Left lung (tissue), 10 donors: ENCODE data around the gene ADCY2. TPM values are rescaled to one million over a fixed set of nuclear protein-coding genes. Genes with fewer than 3 reads are reported as not detected.

Source experiments
- ATAC-seq: fragments of 200-7000 bp; cut with Tn5 transposase; one replicate; pipeline ENCODE4 v1.9.1; 2020; ENCODE audit warnings: moderate library complexity
- DNase-seq, 4 donors: peaks; one replicate each; pipeline ENCODE4 v3.0.0-alpha.2; 2013 to 2020
- H3K27ac ChIP-seq, 2 donors: fragments of 200-600 bp; sonication (generic) in 1 of 2; one replicate each; pipeline versions ENCODE4 v1.5.0 to v1.8.0; 2020 to 2021
- H3K27me3 ChIP-seq, 2 donors: fragments of 200-600 bp; sonication (generic) in 1 of 2; one replicate each; pipeline versions ENCODE4 v1.5.0 to v1.8.0; 2020 to 2021
- H3K36me3 ChIP-seq, 2 donors: fragments of 200-600 bp; sonication (generic) in 1 of 2; one replicate each; pipeline versions ENCODE4 v1.5.0 to v1.8.0; 2020 to 2021
- H3K4me1 ChIP-seq, 2 donors: fragments of 200-600 bp; one replicate each; pipeline ENCODE4 v1.8.0; 2021
- H3K4me3 ChIP-seq, 2 donors: fragments of 200-600 bp; sonication (generic) in 1 of 2; one replicate each; pipeline versions ENCODE4 v1.5.0 to v1.8.0; 2020 to 2021; ENCODE audit warnings: mild to moderate bottlenecking in 1 of 2
- H3K9me3 ChIP-seq, 2 donors: fragments of 200-600 bp; sonication (generic) in 1 of 2; one replicate each; pipeline versions ENCODE4 v1.5.0 to v1.8.0; 2020 to 2021
- CTCF ChIP-seq, 2 donors: fragments of 200-600 bp; sonication (generic) in 1 of 2; IDR thresholded peaks; one replicate each; pipeline versions ENCODE4 v1.5.0 to v1.8.0; 2021; ENCODE audit warnings: antibody characterized with exemption in 2 of 2
- intact Hi-C, 2 donors: fragments of 100-400 bp; cut with DNase I; formaldehyde crosslinking; loops; one replicate each; pipeline versions ENCODE4 v1.11.2 to v1.14.2; 2022
- polyA plus RNA-seq, 6 donors: library from polyadenylated mRNA; unstranded; fragments of 120-200 nt; gene quantifications; one replicate each; pipeline ENCODE4 v1.2.1, GENCODE V29; 2013; ENCODE audit not compliant: insufficient read length in 6 of 6
- total RNA-seq, 2 donors: library from RNA; stranded (reverse); fragmentation: NEBNext Ultra II Directional; extraction: Animal tissue kit (Norgen Biotek cat#: 25700); gene quantifications; one replicate each; pipeline ENCODE4 v1.2.1, GENCODE V29; 2021
- donor health status: DM: no; HTN: yes; CAD: no.
- donor health status: DM: no; HTN: no; CAD: no.

Gene ADCY2
- total and polyA plus RNA-seq, 8 donors: 0.34 to 14.0 (median 9.6) TPM

- Histone ChIP-seq H3K27ac (no peak overlapping the region), H3K36me3 (no peaks in the 10 kb centered on the region), H3K9me3 (no peaks in the 10 kb centered on the region), H3K4me1 (no peaks in the 10 kb centered on the region), H3K4me3 (no peak overlapping the region), H3K27me3 (peaks cover 0 to 20% of the 10 kb centered on the region in 2 donors)
- TF ChIP-seq CTCF (IDR thresholded peaks at IDR 0.05): no peak
- ATAC-seq (no peak), DNase-seq (no peak)
- intact Hi-C loops: no loop called here
These were observed 383.4 kb downstream of the ADCY2 start for GRCh38 chr5:7779019-7780005.

- H3K27me3 ChIP-seq: peaks cover 0 to 20% of the 10 kb centered on the region in 2 donors
- no peak overlapping the region for H3K4me3 ChIP-seq
- H3K9me3 ChIP-seq: no peaks in the 10 kb centered on the region
- H3K36me3 ChIP-seq: no peaks in the 10 kb centered on the region
- intact Hi-C loops: no loop called here
- no peaks in the 10 kb centered on the region for H3K4me1 ChIP-seq
- DNase-seq: no peak
- no peak overlapping the region for H3K27ac ChIP-seq
- TF ChIP-seq CTCF (IDR thresholded peaks at IDR 0.05): no peak
- no peak for ATAC-seq
These were observed 386.0 kb downstream of the ADCY2 start for GRCh38 chr5:7781899-7782298.

GRCh38 chr5:7784683-7785380 lies 388.9 kb downstream of the ADCY2 start:
- no peaks in the 10 kb centered on the region for H3K36me3 ChIP-seq
- H3K4me3 ChIP-seq: no peak overlapping the region
- no peak for DNase-seq
- no peaks in the 10 kb centered on the region for H3K4me1 ChIP-seq
- intact Hi-C loops: no loop called here
- no peaks in the 10 kb centered on the region for H3K9me3 ChIP-seq
- peaks cover 0 to 10% of the 10 kb centered on the region in 2 donors for H3K27me3 ChIP-seq
- no peak for TF ChIP-seq CTCF (IDR thresholded peaks at IDR 0.05)
- no peak for ATAC-seq
- H3K27ac ChIP-seq: no peak overlapping the region

- Histone ChIP-seq H3K9me3 (no peaks in the 10 kb centered on the region), H3K36me3 (no peaks in the 10 kb centered on the region), H3K27ac (no peak overlapping the region), H3K4me1 (no peaks in the 10 kb centered on the region), H3K27me3 (no peaks in the 10 kb centered on the region), H3K4me3 (no peak overlapping the region)
- DNase-seq (no peak), ATAC-seq (no peak)
- intact Hi-C loops: no loop called here
- TF ChIP-seq CTCF (IDR thresholded peaks at IDR 0.05): no peak
These were observed 391.8 kb downstream of the ADCY2 start for GRCh38 chr5:7787770-7788169.

GRCh38 chr5:7789567-7789966 lies 393.6 kb downstream of the ADCY2 start:
- H3K4me3 ChIP-seq: no peak overlapping the region
- H3K4me1 ChIP-seq: no peaks in the 10 kb centered on the region
- H3K36me3 ChIP-seq: no peaks in the 10 kb centered on the region
- TF ChIP-seq CTCF (IDR thresholded peaks at IDR 0.05): no peak
- H3K27ac ChIP-seq: no peak overlapping the region
- H3K9me3 ChIP-seq: no peaks in the 10 kb centered on the region
- no peak for DNase-seq
- intact Hi-C loops: no loop called here
- no peak for ATAC-seq
- H3K27me3 ChIP-seq: no peaks in the 10 kb centered on the region
